ENCODE measurements around the gene ARL9.

The ARL9 gene

GRCh38 chr4:56552273-56552672 lies 46.7 kb downstream of the ARL9 start:
- no peak for DNase-seq
- TF ChIP-seq CTCF (IDR thresholded peaks at IDR 0.05), result no peak
- Mint-ChIP-seq H3K4me3 (no peak overlapping the region), H3K27ac (no peak overlapping the region), H3K27me3 (ENCODE audit: low read depth, poor library complexity) (peaks cover 21% of the 10 kb centered on the region), H3K4me1 (peaks cover 4% of the 10 kb centered on the region), H3K36me3 (ENCODE audit: low read depth) (no peaks in the 10 kb centered on the region), H3K9me3 (peaks cover 6% of the 10 kb centered on the region)

GRCh38 chr4:56570041-56570440 lies 64.5 kb downstream of the ARL9 start:
- no peak for DNase-seq
- H3K9me3 Mint-ChIP-seq, result no peaks in the 10 kb centered on the region
- no peak overlapping the region for H3K4me3 Mint-ChIP-seq
- H3K27ac Mint-ChIP-seq, result no peak overlapping the region
- peaks cover 3% of the 10 kb centered on the region for H3K27me3 Mint-ChIP-seq (ENCODE audit: low read depth, poor library complexity)
- H3K4me1 Mint-ChIP-seq, result no peaks in the 10 kb centered on the region
- no peak for TF ChIP-seq CTCF (IDR thresholded peaks at IDR 0.05)
- no peaks in the 10 kb centered on the region for H3K36me3 Mint-ChIP-seq (ENCODE audit: low read depth)

Measured in nephron progenitor cell (in vitro differentiated cells).